HG03457 (cell line): Measurements from ENCODE around the gene GMCL2.

Source experiments
- ATAC-seq: cut with Tn5 transposase; IDR thresholded peaks from one replicate; pipeline ENCODE4 v1.9.1; 2021; ENCODE audit warnings: moderate number of reproducible peaks; ENCODE audit not compliant: unreplicated experiment

GMCL2 gene

DNA sequence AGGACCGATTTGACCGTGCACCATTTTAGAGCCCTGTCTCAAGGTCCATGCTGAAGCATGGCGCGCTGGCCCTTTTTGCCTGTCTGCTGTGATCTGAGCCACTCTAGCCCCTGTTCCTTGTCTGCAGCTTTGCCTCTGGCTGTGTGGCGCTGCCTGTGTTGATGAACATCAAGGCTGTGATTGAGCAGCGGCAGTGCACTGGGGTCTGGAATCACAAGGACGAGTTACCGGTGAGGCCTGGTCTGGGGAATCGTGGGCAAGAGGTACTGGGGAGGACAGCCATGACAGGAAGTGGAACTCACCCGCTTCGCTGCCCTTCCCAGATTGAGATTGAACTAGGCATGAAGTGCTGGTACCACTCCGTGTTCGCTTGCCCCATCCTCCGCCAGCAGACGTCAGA is 39.8 kb downstream of the GMCL2 start:
- ATAC-seq: no peak

GRCh38 chr5:178145965-178146820 is 41.0 kb downstream of the GMCL2 start:
- peak; percentile 53 for ATAC-seq

- no peak for ATAC-seq
These were observed 43.3 kb downstream of the GMCL2 start for GRCh38 chr5:178143901-178144300.

DNA sequence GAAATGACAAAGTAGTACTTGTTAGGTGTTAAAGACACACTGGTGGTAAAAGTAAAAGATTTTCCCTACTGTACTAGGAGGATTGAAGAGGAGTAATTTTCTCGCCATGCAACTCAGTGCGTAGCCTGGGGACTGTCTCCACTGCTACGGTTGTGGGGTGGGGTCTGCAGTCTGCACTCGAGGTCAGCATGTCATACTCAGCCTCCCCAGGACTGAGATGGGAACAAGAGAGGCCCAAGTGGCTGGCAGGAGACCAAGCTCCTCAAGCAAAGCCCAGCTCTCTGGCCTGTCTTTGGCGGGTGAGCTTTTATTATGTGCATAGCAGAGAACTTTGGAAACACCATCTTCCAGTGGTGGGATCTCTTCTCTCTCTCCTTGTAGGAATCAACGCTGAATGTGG is 43.9 kb downstream of the GMCL2 start:
- no peak for ATAC-seq

GRCh38 chr5:178142642-178143041 is 44.5 kb downstream of the GMCL2 start:
- ATAC-seq: no peak

- no peak for ATAC-seq
These were observed 45.6 kb downstream of the GMCL2 start for GRCh38 chr5:178141550-178141949.

DNA sequence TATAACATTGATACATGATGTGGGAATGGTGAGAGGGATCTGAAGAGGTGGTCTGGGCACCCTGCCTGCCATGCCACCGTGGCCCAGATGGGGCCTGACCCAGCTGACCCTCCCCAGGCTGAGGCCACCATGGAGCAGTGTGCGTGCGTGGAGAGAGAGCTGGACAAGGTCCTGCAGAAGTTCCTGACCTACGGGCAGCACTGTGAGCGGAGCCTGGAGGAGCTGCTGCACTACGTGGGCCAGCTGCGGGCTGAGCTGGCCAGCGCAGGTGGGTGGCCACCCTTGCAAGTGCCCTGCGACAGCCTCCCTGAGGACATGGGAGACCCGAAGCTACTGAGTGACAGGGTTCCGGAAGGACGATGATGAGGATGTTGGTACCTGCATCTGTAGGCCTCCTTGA is 49.2 kb downstream of the GMCL2 start:
- ATAC-seq: no peak

DNA sequence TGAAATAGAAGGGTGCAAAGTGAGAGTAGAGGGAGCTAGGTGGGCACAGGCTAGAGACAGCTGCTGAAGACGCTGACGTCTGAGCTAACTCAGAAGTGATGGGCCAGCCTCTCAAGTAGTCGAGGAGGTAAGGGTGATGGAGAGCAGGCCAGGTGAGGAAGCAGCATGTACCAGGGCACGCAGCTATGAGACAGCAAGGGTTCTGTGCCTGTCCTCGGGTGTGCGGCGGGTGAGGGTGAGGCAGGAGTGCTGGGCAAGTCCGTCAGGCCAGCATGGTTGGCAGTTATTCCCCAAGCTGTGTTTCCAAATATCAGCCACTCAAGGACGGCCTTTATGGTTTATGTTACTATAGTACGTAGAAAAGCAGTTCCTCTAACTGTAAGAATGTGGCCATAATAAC is 50.2 kb downstream of the GMCL2 start:
- no peak for ATAC-seq
